KOPT-K1 (cell line): Measurements from ENCODE around the gene IL10RB.
"Not testable (repeated sequence)": the region's sequence is repeated elsewhere in the genome, so short reads cannot be mapped to it uniquely, and the experiment has no call there.

ENCODE experiments used
- H3K27ac ChIP-seq: fragments of 200-600 bp; sonication (generic); 2 replicates; pipeline ENCODE4 v1.5.1; 2016; ENCODE audit warnings: antibody characterized with exemption, mild to moderate bottlenecking, low read depth, low read length; ENCODE audit not compliant: poor library complexity, severe bottlenecking
- H3K36me3 ChIP-seq: fragments of 200-600 bp; sonication (generic); 2 replicates; pipeline ENCODE4 v1.5.1; 2017; ENCODE audit warnings: antibody characterized with exemption, mild to moderate bottlenecking, low read length, moderate library complexity; ENCODE audit not compliant: insufficient read depth
- H3K9me3 ChIP-seq: fragments of 200-600 bp; sonication (generic); 2 replicates; pipeline ENCODE4 v1.5.1; 2017; ENCODE audit warnings: antibody characterized with exemption, low read length, mild to moderate bottlenecking; ENCODE audit not compliant: insufficient read depth, poor library complexity, severe bottlenecking

Gene IL10RB

DNA sequence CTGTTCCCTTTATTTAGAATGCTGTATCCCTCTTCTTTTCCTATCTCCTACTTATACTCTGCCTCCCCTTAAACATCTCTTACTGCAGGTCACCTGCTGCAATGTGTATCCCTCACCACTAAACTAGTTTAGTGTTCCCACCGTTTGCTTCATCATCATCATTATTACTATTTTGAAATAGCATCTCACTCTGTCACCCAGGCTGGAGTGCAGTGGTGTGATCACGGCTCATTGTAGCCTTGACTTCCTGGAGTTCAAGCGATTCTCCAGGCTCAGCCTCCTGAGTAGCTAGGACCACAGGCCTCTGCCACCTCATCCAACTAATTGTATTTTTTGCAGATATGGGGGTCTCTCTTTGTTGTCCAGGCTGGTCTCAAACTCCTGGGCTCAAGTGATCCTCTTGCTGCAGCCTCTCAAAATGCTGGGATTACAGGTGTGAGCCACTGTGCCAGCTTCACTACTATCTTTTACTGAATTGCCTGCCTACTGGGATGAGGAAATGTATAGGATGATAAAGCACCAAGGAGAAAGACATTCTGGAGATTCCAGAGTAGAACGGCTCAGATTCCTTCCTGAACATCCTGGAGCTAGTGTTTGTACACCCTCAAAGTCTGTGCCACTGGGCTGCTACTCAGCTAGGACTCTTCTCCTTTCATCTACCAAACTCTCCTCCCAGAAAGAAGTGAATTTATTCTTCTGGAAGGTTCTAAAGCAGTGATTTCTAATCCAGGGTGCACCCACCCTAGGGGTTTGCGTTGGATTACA is 50.0 kb downstream of the IL10RB start:
- H3K9me3 ChIP-seq = peaks cover 6% of the 10 kb centered on the region
- no peaks in the 10 kb centered on the region for H3K36me3 ChIP-seq
- no peak overlapping the region for H3K27ac ChIP-seq

GRCh38 chr21:33317145-33317544 is 51.0 kb downstream of the IL10RB start:
- H3K27ac ChIP-seq = no peak overlapping the region
- peaks cover 6% of the 10 kb centered on the region for H3K9me3 ChIP-seq
- no peaks in the 10 kb centered on the region for H3K36me3 ChIP-seq

DNA sequence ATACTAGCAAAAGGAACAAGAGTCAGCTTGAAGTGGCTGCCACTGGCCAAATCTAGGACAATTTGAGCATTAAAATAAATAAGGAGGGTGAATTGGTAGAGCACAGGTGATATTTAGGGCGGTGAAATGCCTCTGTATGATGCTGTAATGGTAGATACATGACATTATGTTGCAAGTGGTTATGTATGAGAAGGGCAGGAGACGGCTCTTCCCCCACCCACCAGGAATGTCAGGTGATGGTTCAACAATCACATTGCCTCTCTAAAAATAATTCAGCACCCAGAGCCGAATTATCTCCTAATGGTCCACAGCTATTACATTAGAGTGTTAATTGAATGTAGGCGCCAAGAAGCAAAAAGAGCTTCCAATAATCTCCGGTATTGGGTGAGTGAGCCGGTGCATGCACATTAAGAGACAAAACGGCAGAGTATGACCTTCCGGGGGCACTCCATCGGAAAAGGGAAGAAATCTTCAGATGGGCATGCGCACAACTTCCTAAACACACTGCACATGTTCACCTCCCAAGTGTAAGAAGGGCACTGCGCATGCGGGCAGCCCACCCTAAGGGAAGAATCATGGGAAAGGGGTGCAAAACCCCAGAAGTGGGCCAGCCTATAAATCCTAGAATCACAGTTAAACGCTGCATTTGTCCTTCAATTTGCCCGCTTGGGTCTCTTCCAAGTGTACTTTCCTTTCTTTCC is 51.8 kb downstream of the IL10RB start:
- Histone ChIP-seq H3K9me3 (peaks cover 6% of the 10 kb centered on the region), H3K27ac (no peak overlapping the region), H3K36me3 (no peaks in the 10 kb centered on the region)

- H3K27ac ChIP-seq, H3K9me3 ChIP-seq, H3K36me3 ChIP-seq: not testable (repeated sequence)
Observed at GRCh38 chr21:33321005-33321404, 54.8 kb downstream of the IL10RB start.

- not testable (repeated sequence) for H3K27ac ChIP-seq, H3K36me3 ChIP-seq, H3K9me3 ChIP-seq
Observed at GRCh38 chr21:33323610-33324009, 57.4 kb downstream of the IL10RB start.

DNA sequence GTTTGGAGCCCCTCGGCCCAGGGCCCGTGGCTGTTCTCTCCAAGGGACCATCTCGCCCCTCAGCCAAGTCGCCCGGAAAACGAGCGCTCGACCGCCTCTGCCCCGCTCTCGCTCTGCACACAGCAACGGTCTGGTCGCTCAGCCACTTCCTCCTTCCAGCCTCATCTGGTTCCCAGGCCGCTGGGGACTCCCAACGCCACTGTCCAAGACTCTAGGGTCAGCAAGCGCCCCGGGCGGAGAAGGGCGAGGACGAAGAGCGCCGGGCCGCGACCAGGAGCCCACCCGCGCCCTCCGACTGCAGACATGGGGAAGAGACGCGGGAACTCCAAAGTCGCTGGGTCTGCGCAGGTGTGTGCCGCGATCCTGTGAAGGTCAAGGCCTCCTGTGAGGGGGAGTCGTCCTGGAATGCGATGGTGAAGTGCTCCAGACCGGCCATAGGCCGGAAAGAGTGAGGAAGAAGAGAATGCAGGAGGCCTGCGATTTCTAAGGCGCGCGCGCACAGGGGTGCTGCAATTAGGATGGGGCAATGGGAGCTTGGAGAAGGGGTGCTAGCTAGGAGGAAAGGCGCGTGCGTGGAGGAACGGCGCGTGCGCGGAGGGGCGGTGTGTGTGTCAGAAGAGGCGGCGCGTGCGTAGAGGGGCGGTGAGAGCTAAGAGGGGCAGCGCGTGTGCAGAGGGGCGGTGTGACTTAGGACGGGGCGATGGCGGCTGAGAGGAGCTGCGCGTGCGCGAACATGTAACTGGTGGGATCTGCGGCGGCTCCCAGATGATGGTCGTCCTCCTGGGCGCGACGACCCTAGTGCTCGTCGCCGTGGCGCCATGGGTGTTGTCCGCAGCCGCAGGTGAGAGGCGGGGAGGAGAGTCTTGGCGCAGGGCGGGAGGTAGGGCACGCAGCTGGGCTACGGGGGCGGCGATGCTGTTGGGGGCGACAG is 58.4 kb downstream of the IL10RB start, which contains the start of gene IFNAR1:
TSS of gene IFNAR1 (plus strand) at position 680 of the 931 bp plus-strand sequence. CDS start at position 766, 86 bp downstream.
- Histone ChIP-seq H3K9me3 (no peaks in the 10 kb centered on the region), H3K27ac (peak within 1 kb of the TSS; percentile 85), H3K36me3 (no peaks in the 10 kb centered on the region)

GRCh38 chr21:33325222-33326067 is 59.3 kb downstream of the IL10RB start:
- peak overlapping the region; percentile 85 for H3K27ac ChIP-seq
- peaks cover 7% of the 10 kb centered on the region for H3K36me3 ChIP-seq
- no peaks in the 10 kb centered on the region for H3K9me3 ChIP-seq

GRCh38 chr21:33327326-33327725 is 61.2 kb downstream of the IL10RB start:
- H3K36me3 ChIP-seq = peaks cover 26% of the 10 kb centered on the region
- H3K27ac ChIP-seq = no peak overlapping the region

DNA sequence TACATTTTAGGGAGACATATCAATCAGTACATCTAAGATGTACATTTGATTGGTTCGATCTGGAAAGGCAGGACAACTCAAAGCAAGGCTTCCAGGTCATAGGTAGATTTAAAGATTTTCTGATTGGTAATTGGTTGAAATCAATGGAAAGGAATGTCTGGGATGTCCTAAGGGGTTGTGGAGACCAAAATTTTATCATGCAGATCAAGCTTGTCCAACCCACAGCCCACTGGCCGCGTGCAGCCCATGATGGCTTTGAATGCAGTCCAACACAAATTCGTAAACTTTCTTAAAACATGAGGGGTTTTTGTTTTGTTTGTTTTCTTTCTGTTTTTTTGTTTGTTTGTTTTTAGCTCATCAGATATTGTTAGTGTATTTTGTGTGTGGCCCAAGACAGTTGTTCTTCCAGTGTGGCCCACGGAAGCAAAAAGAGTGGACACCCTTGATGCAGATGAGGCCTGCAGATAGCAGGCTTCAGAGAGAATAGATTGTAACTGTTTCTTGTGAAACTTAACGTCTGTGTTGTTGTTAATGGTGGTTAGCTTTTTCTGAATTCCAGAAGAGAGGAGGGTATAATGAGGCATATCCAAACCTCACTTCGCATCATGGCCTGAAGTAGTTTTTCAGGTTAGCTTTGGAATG is 61.7 kb downstream of the IL10RB start:
- Histone ChIP-seq H3K36me3 (peaks cover 29% of the 10 kb centered on the region), H3K27ac (no peak overlapping the region), H3K9me3 (peaks cover 13% of the 10 kb centered on the region)

More at GRCh38 chr21:33327326-33327725, 61.2 kb downstream of the IL10RB start:
- H3K9me3 ChIP-seq = peaks cover 8% of the 10 kb centered on the region

DNA sequence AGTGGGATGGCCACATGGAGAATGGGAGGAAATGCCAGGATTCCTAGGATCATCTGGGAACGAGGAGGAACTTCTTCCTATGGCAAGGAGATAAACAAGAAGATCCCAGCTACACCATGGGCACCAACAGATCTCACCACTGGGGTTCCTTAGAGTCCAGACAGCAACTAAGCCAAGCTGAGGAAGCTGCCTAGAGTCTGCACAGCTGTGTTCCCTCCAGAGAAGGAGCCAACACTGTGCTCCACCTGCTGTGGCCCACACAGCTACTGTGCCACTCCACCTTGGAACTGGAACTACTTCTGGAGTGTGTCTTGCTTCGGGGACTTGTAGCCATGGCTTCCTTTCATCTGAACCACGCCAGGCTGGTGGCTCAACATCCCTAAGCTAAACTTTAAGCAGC is 64.6 kb downstream of the IL10RB start:
- no peak overlapping the region for H3K27ac ChIP-seq
- peaks cover 45% of the 10 kb centered on the region for H3K36me3 ChIP-seq
- H3K9me3 ChIP-seq = peaks cover 18% of the 10 kb centered on the region

- Histone ChIP-seq H3K9me3 (peaks cover 18% of the 10 kb centered on the region), H3K27ac (peak overlapping the region; percentile 27), H3K36me3 (peaks cover 55% of the 10 kb centered on the region)
Observed at GRCh38 chr21:33332143-33332542, 66.0 kb downstream of the IL10RB start.

- Histone ChIP-seq H3K36me3 (peaks cover 71% of the 10 kb centered on the region), H3K9me3 (peaks cover 18% of the 10 kb centered on the region), H3K27ac (no peak overlapping the region)
Observed at GRCh38 chr21:33334191-33334590, 68.0 kb downstream of the IL10RB start.

DNA sequence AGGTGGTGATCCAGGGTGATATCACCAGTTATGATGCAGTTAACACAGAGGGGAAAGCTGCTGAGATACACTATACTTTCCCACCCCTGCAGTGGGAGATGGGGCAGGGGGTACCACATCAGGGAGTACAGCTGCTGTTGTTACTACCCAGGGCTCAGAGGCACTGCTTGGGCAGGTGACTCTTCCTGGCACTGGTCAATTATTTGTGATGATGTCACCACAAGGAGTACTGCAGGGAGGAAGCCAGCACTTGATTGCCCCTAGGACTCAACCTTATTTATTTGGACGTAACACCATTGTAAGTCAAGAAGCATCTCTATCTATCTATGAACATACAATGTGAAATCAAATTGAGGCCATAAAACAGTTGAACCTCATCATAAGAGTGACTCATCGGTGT is 68.7 kb downstream of the IL10RB start:
- no peak overlapping the region for H3K27ac ChIP-seq
- peaks cover 70% of the 10 kb centered on the region for H3K36me3 ChIP-seq
- peaks cover 18% of the 10 kb centered on the region for H3K9me3 ChIP-seq

DNA sequence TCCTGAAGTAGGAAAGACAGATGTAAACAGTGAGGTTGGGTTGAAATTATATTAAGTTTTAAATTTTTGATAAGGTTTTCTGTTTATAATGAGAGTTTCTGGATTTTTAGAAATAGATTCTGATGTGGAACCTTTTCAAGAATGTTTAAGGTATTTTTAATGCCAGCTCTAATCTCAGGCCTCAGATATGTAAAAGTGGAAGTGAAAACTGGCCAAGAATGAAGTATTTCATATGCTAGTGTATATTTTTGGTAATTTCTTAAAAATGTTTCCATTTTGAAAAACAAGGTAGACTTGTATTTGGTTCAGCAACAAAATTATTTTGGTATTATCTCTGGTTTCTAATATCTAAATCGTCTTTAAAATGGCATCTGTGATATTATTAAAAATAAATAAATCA is 73.0 kb downstream of the IL10RB start:
- Histone ChIP-seq H3K9me3 (no peaks in the 10 kb centered on the region), H3K36me3 (peaks cover 80% of the 10 kb centered on the region), H3K27ac (no peak overlapping the region)
